ENCODE data around the gene ABCD2. TPM values are rescaled to one million over a fixed set of nuclear protein-coding genes. Genes with fewer than 3 reads are reported as not detected.
"Not testable (repeated sequence)": the region's sequence is repeated elsewhere in the genome, so short reads cannot be mapped to it uniquely, and the experiment has no call there.

ABCD2 gene
- total RNA-seq, 1 donor from 2014 or later: under 0.01 TPM

GRCh38 chr12:39612250-39612649, 7.4 kb downstream of the ABCD2 start:
- no peak for DNase-seq (ENCODE audit: low read depth)

GRCh38 chr12:39611818-39612217, 7.8 kb downstream of the ABCD2 start:
- DNase-seq (ENCODE audit: low read depth): no peak

GRCh38 chr12:39610436-39611025, 9.1 kb downstream of the ABCD2 start:
- DNase-seq (ENCODE audit: low read depth): no peak

- no peak for DNase-seq (ENCODE audit: low read depth)
These were observed 12.7 kb downstream of the ABCD2 start for GRCh38 chr12:39606712-39607423.

GRCh38 chr12:39605996-39606395, 13.6 kb downstream of the ABCD2 start:
- DNase-seq (ENCODE audit: low read depth): peak; percentile 81

- peak; percentile 88 for DNase-seq (ENCODE audit: low read depth)
These were observed 14.1 kb downstream of the ABCD2 start for GRCh38 chr12:39605501-39605900.

GRCh38 chr12:39603065-39603464, 16.5 kb downstream of the ABCD2 start:
- no peak for DNase-seq (ENCODE audit: low read depth)

GRCh38 chr12:39601951-39602350, 17.7 kb downstream of the ABCD2 start:
- DNase-seq (ENCODE audit: low read depth): not testable (repeated sequence)

- no peak for DNase-seq (ENCODE audit: low read depth)
These were observed 23.7 kb downstream of the ABCD2 start for GRCh38 chr12:39595928-39596327.

- DNase-seq (ENCODE audit: low read depth): peak; percentile 16
These were observed 27.3 kb downstream of the ABCD2 start for GRCh38 chr12:39592295-39592694.

GRCh38 chr12:39588348-39588747, 31.3 kb downstream of the ABCD2 start:
- no peak for DNase-seq (ENCODE audit: low read depth)

GRCh38 chr12:39587225-39587624, 32.4 kb downstream of the ABCD2 start:
- peak; percentile 9 for DNase-seq (ENCODE audit: low read depth)

GRCh38 chr12:39586816-39587215, 32.8 kb downstream of the ABCD2 start:
- DNase-seq (ENCODE audit: low read depth): no peak

- DNase-seq (ENCODE audit: low read depth): no peak
These were observed 38.0 kb downstream of the ABCD2 start for GRCh38 chr12:39581592-39581991.

- DNase-seq (ENCODE audit: low read depth): no peak
These were observed 44.1 kb downstream of the ABCD2 start for GRCh38 chr12:39575498-39575875.

GRCh38 chr12:39574785-39575497, 44.7 kb downstream of the ABCD2 start:
- peak; percentile 47 for DNase-seq (ENCODE audit: low read depth)

GRCh38 chr12:39574378-39574777, 45.2 kb downstream of the ABCD2 start:
- no peak for DNase-seq (ENCODE audit: low read depth)

- DNase-seq (ENCODE audit: low read depth): no peak
These were observed 45.6 kb downstream of the ABCD2 start for GRCh38 chr12:39573971-39574370.

GRCh38 chr12:39572551-39572950, 47.1 kb downstream of the ABCD2 start:
- DNase-seq (ENCODE audit: low read depth): no peak

GRCh38 chr12:39571351-39571750, 48.3 kb downstream of the ABCD2 start:
- no peak for DNase-seq (ENCODE audit: low read depth)

GRCh38 chr12:39553476-39553875, 66.1 kb downstream of the ABCD2 start:
- DNase-seq (ENCODE audit: low read depth): peak; percentile 2

- not testable (repeated sequence) for DNase-seq (ENCODE audit: low read depth)
These were observed 75.4 kb downstream of the ABCD2 start for GRCh38 chr12:39544211-39544610.

- no peak for DNase-seq (ENCODE audit: low read depth)
These were observed 78.1 kb downstream of the ABCD2 start for GRCh38 chr12:39541471-39541870.

All from renal cortical epithelial cell (primary cell).